ENCODE results near the gene ROPN1.
"Not testable (repeated sequence)": the region's sequence is repeated elsewhere in the genome, so short reads cannot be mapped to it uniquely, and the experiment has no call there.

The ROPN1 gene

GRCh38 chr3:123991730-123992588 is at the start of gene ROPN1:
ROPN1 (minus strand) TSS chr3:123992124; CDS start chr3:123980481, 11,643 bp downstream.
- DNase-seq, result not testable (repeated sequence)

GRCh38 chr3:124041553-124041952 is 49.6 kb upstream of the ROPN1 start:
- DNase-seq, result no peak

- DNase-seq, result no peak
Observed at GRCh38 chr3:124037326-124037725, 45.4 kb upstream of the ROPN1 start.

- not testable (repeated sequence) for DNase-seq
Observed at GRCh38 chr3:124036214-124036613, 44.3 kb upstream of the ROPN1 start.

- DNase-seq, result no peak
Observed at GRCh38 chr3:124035463-124036121, 43.7 kb upstream of the ROPN1 start.

- DNase-seq, result no peak
Observed at GRCh38 chr3:124034844-124035152, 42.9 kb upstream of the ROPN1 start.

GRCh38 chr3:124034016-124034843 is 42.3 kb upstream of the ROPN1 start:
- DNase-seq, result no peak

- no peak for DNase-seq
Observed at GRCh38 chr3:124033360-124034015, 41.6 kb upstream of the ROPN1 start, which contains the start of gene KALRN. KALRN (plus strand) TSS chr3:124033369.

- no peak for DNase-seq
Observed at GRCh38 chr3:124032881-124033359, 41.0 kb upstream of the ROPN1 start.

- no peak for DNase-seq
Observed at GRCh38 chr3:124032311-124032880, 40.5 kb upstream of the ROPN1 start.

- DNase-seq, result no peak
Observed at GRCh38 chr3:124026516-124026915, 34.6 kb upstream of the ROPN1 start.

- not testable (repeated sequence) for DNase-seq
Observed at GRCh38 chr3:124023531-124023930, 31.6 kb upstream of the ROPN1 start.

GRCh38 chr3:124019291-124019690 is 27.4 kb upstream of the ROPN1 start:
- no peak for DNase-seq

- DNase-seq, result not testable (repeated sequence)
Observed at GRCh38 chr3:124017502-124017901, 25.6 kb upstream of the ROPN1 start.

GRCh38 chr3:124016483-124016882 is 24.6 kb upstream of the ROPN1 start:
- DNase-seq, result not testable (repeated sequence)

GRCh38 chr3:124014366-124014942 is 22.5 kb upstream of the ROPN1 start:
- no peak for DNase-seq

GRCh38 chr3:124008321-124008720 is 16.4 kb upstream of the ROPN1 start:
- not testable (repeated sequence) for DNase-seq

- no peak for DNase-seq
Observed at GRCh38 chr3:124007186-124007585, 15.3 kb upstream of the ROPN1 start.

GRCh38 chr3:124002405-124003079 is 10.6 kb upstream of the ROPN1 start:
- DNase-seq, result not testable (repeated sequence)

GRCh38 chr3:124001366-124001765 is 9.4 kb upstream of the ROPN1 start:
- not testable (repeated sequence) for DNase-seq

GRCh38 chr3:123997543-123997942 is 5.6 kb upstream of the ROPN1 start:
- no peak for DNase-seq
